ENCODE data around the gene FARP2.
"Not testable (repeated sequence)": the region's sequence is repeated elsewhere in the genome, so short reads cannot be mapped to it uniquely, and the experiment has no call there.

The FARP2 gene

GRCh38 chr2:241372361-241372992 is 16.4 kb downstream of the FARP2 start (continued):
- TF ChIP-seq, protein P1, sequence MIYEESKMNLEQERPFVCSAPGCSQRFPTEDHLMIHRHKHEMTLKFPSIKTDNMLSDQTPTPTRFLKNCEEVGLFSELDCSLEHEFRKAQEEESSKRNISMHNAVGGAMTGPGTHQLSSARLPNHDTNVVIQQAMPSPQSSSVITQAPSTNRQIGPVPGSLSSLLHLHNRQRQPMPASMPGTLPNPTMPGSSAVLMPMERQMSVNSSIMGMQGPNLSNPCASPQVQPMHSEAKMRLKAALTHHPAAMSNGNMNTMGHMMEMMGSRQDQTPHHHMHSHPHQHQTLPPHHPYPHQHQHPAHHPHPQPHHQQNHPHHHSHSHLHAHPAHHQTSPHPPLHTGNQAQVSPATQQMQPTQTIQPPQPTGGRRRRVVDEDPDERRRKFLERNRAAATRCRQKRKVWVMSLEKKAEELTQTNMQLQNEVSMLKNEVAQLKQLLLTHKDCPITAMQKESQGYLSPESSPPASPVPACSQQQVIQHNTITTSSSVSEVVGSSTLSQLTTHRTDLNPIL (CRISPR knock-in tag; IDR thresholded peaks at IDR 0.05; ENCODE audit: low read depth) = no peak

- ATAC-seq = no peak
- no peak for TF ChIP-seq TCF4 (CRISPR knock-in tag; IDR thresholded peaks at IDR 0.05; ENCODE audit: borderline replicate concordance)
- TF ChIP-seq BACH2 (CRISPR knock-in tag; IDR thresholded peaks at IDR 0.05; ENCODE audit: borderline replicate concordance) = no peak
- TF ChIP-seq CSRNP3 (CRISPR knock-in tag; IDR thresholded peaks at IDR 0.05) = no peak
- TF ChIP-seq TOX (CRISPR knock-in tag; IDR thresholded peaks at IDR 0.05; ENCODE audit: borderline replicate concordance) = no peak
These were observed 17.4 kb downstream of the FARP2 start for GRCh38 chr2:241373446-241373845.

- not testable (repeated sequence) for ATAC-seq
These were observed 17.8 kb downstream of the FARP2 start for GRCh38 chr2:241373906-241374305.

DNA sequence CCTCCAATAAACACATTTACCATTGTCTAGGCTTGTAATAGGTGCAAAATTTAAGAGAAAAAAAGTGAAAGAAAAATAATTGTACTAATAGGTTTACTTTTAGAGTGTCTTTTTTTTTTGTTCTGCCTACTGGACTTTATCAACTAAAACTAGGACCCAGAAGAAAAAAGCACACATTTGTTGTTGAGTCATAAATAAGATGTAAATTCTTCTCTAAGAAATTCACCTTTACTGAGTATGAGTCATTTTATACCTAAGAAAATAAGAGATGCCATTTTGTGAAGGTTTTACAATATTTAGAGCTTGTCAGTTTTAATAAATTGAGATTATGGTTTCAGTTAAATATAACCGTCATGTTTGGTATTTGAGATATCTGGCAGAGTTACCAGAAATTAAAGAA is 19.2 kb downstream of the FARP2 start:
- no peak for TF ChIP-seq ZC3H10 (CRISPR knock-in tag; IDR thresholded peaks at IDR 0.05)
- no peak for TF ChIP-seq ZNF8 (CRISPR knock-in tag; IDR thresholded peaks at IDR 0.05)
- no peak for TF ChIP-seq TCF4 (CRISPR knock-in tag; IDR thresholded peaks at IDR 0.05; ENCODE audit: borderline replicate concordance)
- TF ChIP-seq GLIS3 (CRISPR knock-in tag; IDR thresholded peaks at IDR 0.05) = no peak
- TF ChIP-seq SNAI2 (CRISPR knock-in tag; IDR thresholded peaks at IDR 0.05) = no peak
- no peak for TF ChIP-seq CSRNP3 (CRISPR knock-in tag; IDR thresholded peaks at IDR 0.05)
- no peak for TF ChIP-seq PATZ1 (CRISPR knock-in tag; IDR thresholded peaks at IDR 0.05; ENCODE audit: borderline replicate concordance)
- ATAC-seq = no peak

- TF ChIP-seq TOX (CRISPR knock-in tag; IDR thresholded peaks at IDR 0.05; ENCODE audit: borderline replicate concordance) (no peak), OSR1 (CRISPR knock-in tag; IDR thresholded peaks at IDR 0.05) (no peak)
- no peak for ATAC-seq
These were observed 20.7 kb downstream of the FARP2 start for GRCh38 chr2:241376808-241377207.

GRCh38 chr2:241378816-241379215 is 22.7 kb downstream of the FARP2 start:
- ATAC-seq = no peak
- TF ChIP-seq CSRNP3 (CRISPR knock-in tag; IDR thresholded peaks at IDR 0.05) (no peak), TCF4 (CRISPR knock-in tag; IDR thresholded peaks at IDR 0.05; ENCODE audit: borderline replicate concordance) (no peak), TOX (CRISPR knock-in tag; IDR thresholded peaks at IDR 0.05; ENCODE audit: borderline replicate concordance) (no peak), ZNF70 (CRISPR knock-in tag; IDR thresholded peaks at IDR 0.05) (no peak), ZC3H10 (CRISPR knock-in tag; IDR thresholded peaks at IDR 0.05) (no peak), RARB (CRISPR knock-in tag; IDR thresholded peaks at IDR 0.05) (no peak), ZNF565 (CRISPR knock-in tag; conservative IDR thresholded peaks at IDR 0.05; ENCODE audit: low read depth) (no peak), CSDC2 (CRISPR knock-in tag; IDR thresholded peaks at IDR 0.05) (no peak), GLIS3 (CRISPR knock-in tag; IDR thresholded peaks at IDR 0.05) (no peak)
- TF ChIP-seq, protein P1 (CRISPR knock-in tag; IDR thresholded peaks at IDR 0.05; ENCODE audit: low read depth) = no peak
- TF ChIP-seq, protein P2, sequence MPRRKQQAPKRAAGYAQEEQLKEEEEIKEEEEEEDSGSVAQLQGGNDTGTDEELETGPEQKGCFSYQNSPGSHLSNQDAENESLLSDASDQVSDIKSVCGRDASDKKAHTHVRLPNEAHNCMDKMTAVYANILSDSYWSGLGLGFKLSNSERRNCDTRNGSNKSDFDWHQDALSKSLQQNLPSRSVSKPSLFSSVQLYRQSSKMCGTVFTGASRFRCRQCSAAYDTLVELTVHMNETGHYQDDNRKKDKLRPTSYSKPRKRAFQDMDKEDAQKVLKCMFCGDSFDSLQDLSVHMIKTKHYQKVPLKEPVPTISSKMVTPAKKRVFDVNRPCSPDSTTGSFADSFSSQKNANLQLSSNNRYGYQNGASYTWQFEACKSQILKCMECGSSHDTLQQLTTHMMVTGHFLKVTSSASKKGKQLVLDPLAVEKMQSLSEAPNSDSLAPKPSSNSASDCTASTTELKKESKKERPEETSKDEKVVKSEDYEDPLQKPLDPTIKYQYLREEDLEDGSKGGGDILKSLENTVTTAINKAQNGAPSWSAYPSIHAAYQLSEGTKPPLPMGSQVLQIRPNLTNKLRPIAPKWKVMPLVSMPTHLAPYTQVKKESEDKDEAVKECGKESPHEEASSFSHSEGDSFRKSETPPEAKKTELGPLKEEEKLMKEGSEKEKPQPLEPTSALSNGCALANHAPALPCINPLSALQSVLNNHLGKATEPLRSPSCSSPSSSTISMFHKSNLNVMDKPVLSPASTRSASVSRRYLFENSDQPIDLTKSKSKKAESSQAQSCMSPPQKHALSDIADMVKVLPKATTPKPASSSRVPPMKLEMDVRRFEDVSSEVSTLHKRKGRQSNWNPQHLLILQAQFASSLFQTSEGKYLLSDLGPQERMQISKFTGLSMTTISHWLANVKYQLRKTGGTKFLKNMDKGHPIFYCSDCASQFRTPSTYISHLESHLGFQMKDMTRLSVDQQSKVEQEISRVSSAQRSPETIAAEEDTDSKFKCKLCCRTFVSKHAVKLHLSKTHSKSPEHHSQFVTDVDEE (CRISPR knock-in tag; IDR thresholded peaks at IDR 0.05) = no peak
- TF ChIP-seq, protein P3, sequence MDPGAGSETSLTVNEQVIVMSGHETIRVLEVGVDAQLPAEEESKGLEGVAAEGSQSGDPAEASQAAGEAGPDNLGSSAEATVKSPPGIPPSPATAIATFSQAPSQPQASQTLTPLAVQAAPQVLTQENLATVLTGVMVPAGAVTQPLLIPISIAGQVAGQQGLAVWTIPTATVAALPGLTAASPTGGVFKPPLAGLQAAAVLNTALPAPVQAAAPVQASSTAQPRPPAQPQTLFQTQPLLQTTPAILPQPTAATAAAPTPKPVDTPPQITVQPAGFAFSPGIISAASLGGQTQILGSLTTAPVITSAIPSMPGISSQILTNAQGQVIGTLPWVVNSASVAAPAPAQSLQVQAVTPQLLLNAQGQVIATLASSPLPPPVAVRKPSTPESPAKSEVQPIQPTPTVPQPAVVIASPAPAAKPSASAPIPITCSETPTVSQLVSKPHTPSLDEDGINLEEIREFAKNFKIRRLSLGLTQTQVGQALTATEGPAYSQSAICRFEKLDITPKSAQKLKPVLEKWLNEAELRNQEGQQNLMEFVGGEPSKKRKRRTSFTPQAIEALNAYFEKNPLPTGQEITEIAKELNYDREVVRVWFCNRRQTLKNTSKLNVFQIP (CRISPR knock-in tag; IDR thresholded peaks at IDR 0.05; ENCODE audit: borderline replicate concordance, low read depth) = no peak
